DMS114 treated with DMSO at 0.1 percent for 48 hours (cell line): ENCODE measurements around the gene NACC2.

Experiments
- DNase-seq: peaks from one replicate; lab custom pipeline; 2025; ENCODE audit not compliant: unreplicated experiment; lab: John Stamatoyannopoulos, UW

The NACC2 gene

DNA sequence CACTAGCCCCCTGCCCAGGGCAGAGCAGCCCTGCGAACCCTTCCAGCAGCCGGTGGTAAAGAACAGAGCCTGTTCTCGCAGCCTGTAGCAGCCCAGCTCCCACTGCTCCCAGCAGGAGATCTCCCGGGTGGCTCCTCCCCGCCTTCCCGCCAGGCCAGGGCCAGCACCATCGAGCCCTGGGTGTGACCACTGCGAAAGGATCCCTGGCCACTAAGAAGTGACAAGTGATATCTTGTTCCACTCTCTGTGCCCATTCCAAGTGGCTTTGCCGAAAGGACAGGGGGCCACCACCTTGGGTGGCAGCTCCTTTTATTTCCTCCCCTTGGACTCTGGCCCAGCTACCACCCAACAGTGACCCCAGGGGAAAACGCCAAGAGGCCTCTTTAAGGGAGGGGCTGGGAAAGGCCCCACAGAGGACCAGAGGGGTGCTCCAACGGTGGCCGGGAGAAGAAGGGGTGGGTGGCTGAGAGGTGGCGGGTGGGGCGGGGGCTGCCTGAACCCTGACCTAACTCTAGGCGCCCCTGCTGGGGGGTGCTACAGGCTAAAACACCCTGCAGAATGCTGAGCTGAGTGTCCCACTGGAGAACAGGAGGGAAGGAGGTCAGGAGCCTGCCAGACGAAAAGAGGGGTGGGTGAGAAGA lies 1.6 kb downstream of the NACC2 start:
- DNase-seq: no peak

DNA sequence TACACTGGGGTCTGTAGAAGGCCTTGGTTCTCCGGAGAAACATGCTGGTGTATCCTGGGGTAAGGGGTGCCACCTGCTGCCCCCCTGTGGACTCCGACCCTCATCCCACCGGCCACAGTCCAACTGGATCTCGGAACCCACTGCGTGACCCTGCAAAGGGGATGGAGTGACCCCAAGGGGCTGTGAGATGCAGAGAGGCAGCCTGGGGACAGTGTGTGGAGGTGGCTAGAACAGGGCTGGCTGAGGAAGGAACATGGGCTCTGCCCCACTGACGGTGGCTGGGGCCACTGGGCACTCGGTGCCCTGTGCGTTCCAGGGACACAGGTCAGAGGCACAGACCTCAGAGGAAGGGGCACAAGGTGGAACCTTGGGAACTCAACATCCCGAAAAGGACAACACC lies 2.3 kb downstream of the NACC2 start:
- no peak for DNase-seq

DNA sequence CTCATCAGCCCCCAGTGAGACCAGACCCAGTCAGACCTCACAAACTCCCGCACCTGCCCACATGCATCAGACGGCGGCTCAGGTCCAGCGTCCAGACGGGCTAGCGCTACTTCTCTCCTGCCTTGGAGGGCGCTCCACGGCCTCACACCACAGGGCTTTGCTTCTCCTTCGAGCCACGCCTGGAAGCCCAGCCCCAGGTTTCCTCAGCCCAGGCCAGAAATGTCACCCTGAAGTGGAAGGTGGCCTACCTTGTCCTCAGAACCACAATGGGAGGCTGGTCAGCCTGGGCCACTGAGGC lies 2.8 kb downstream of the NACC2 start:
- no peak for DNase-seq

DNA sequence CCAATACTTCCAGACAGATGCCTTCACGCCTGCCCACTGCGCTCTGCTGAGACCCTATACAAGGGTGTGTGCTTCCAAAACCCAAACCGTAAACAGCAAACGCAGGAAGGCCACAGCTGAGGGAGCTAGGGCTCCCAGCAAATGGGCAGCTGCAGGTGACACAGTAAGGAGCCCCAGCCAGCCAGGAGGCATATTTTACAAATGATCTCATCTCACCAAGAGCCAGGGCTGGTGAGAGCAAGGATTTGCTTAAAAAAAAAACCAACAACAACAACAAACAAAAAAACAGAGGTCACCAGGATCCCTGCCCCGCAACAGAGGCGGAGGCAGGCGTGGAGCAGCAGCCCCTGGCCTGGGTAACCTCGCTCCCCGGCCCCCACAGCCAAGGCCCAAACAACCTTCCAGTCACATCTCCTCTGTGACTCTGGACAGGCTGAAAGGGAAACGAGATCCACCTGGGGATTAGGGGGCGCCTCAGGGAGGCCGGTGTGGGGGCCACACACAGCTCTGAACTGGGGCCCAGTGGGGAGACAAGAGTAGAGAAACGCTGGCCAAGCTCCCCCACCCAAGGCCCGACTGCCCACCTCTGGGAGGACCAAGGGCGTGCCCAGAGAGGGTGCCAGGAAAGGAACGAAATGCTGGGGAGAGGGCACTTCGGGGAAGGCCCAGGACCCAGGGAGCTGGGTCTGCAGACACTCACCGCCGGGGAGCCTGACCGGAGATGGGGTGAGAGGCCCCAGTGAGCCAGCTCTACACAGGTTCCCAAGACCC lies 3.3 kb downstream of the NACC2 start:
- DNase-seq: no peak

DNA sequence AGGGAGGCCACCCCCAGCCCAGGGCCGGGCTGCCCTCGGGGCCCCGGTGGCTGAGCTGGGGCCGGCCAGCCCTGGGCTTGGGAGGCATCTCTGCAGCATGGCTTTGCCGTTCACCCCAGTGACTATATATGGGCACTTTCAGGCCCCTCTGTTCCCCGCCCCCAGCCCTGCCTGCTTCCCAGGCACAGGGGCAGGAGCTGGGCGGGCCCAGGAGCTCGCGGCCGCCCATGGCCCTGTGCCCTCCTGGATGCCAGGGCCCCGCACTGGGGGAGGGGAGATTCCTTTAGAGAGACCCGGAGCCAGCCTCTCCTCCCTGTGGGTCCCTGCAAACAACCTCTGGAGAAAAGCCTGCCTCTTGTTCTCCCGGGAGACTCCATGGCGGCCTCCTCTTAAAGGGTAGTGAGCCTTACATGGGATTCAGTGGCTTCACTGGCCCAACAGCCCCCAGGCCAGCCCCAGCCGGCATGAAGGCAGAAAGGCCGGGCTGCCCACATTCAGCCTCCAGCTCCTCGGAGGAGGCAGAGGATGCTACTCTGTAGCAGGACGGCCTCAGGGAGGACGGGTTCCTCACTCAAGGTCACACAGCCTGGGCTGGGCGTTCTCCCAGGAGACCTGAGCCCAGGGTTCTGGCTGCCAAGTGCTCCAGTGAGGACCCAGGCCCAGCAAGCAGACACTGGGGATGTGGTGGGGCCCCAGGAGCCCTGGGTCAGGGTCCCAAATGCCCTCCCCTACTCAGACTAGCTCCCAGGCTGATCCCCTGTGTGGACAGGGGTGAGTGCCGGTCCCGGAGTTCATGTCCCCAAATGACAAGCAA lies 4.1 kb downstream of the NACC2 start:
- DNase-seq: no peak

DNA sequence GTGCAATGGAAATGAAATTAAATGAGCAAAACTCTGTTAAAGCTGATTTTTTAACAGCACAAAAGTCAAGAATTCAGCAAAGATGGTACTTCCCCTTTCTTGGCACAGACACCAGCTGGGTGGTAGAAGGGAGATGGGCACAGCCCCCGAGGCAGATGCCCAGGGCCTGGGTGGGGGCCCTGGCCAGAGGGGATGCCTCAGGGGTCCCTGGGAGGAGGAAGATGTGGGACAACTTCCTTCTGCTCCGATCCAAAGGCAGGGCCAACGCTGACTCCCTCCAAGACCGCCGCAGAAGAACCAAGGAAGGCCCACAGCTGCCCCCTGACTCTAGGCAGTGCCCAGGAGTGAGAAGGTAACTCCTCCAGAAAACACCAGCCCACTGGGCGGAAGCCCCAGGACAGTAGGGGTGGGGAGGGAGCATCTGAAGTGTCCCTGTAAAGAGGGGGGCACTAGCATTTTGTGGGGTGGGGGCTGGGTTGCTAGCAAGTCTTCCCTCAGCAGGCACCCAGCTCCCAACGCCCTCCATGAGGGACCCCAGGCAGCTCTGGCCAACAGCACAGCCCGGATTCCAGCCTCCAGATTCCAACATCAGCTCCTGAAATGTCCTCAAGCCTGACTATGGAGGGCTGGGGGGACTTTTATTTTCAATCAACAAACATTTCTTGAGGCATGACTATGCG lies 4.9 kb downstream of the NACC2 start:
- no peak for DNase-seq

DNA sequence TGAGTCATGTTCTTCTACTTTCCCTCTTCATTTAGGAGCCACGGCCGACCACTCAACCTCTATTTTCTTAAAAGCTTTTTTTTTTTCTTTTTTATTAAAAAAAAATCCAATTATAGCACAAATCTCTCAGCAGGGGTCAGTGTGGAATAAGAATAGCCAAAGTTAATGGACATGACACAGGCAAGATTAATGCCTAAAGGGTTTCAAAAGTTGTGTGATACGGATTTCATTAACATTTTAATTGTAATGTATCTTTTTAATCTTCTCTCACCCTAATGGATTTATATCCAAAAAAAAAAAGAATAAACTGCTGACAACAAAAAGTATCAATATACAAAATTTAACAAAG lies 5.4 kb downstream of the NACC2 start:
- DNase-seq: peak; percentile 23

DNA sequence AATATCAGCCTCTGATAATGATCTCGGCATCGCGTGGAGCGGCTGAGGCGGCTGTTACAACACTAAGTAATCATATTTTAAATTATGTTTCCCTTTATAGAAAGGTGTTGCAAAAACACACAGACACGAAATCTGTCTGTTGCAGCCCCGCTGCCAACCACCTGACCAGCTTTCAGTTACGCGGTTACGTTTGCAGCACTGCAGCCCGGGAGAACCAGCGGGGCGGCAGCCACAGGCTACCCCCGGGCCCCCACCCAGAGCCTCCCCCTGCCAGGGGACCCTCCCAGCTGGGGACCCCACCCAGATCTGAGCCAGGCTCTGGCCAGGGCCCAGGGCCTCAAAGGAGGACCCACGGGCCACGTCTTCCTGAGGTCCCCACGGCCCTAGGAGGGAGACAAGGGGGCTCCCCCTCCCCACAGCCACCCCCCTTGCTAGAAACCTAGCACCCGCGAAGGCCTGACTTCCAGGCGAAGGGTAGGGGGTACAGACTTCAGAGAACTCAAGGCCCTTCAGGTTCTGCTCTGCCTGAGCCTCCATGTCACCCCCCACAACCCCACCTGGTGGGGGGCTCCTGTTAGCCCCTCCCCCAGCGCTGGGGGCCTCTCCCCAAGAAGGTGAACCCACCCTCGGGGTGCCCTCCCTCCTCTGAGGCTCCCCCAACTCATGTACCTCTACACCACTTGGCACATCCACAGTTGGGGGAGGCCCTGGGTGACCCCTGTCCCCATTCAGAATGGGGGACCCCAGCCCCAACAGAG lies 6.0 kb downstream of the NACC2 start:
- no peak for DNase-seq

DNA sequence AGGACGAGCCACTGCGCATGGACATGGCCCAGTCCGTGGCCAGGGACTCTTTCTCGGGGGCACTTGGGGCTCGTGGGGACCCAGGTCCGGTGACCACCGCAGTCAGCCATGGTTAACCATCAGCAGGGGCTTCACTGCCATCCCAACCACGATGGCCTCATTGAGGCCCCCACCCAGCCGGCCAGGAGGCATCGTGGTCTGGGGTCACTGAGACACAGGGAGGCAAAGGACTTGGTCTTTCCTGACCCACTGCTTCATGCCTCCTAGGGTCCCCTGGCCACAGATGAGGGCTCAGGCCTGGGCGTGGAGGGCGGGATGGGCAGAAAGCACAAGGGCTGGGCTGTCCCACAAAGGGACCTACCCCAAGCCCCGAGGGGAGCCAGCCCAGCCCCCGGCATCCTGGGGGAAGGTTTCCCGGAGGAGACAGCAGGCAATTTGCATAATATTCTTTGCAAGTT lies 6.6 kb downstream of the NACC2 start:
- DNase-seq: no peak

DNA sequence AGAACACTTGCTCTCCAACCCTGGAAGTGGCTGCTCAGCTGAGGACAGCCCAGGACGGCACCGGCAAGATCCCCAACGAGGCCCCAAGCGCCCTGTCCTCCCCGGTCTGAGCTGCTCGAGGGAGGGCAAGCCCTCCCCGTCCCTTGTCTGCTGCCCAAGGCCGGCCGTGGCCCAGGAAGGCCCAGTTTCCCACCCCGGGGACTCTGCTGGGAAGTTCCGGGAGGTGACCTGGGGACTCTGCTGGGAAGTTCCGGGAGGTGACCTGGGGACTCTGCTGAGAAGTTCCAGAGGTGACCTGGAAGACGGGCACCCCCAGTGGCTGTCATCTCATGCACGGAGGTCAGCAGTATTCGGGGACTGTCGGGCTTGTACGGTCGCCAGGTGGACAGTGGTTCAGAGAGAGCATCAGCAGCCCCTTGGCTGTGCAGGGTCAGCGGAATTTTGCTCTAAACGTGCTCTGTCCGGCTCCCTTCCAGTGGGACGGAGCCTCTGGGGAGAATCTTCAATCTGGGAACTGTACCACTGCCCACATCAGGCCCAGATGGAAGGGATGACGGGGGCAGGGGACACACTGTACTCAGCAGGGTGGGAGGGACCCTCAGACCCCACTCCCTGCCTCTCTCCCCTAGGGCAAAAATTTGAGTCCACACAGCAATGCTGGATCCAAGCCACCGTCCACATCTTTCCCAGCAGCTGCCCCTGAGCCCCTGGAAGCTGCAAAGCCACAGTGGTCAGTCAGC lies 7.2 kb downstream of the NACC2 start:
- DNase-seq: no peak

DNA sequence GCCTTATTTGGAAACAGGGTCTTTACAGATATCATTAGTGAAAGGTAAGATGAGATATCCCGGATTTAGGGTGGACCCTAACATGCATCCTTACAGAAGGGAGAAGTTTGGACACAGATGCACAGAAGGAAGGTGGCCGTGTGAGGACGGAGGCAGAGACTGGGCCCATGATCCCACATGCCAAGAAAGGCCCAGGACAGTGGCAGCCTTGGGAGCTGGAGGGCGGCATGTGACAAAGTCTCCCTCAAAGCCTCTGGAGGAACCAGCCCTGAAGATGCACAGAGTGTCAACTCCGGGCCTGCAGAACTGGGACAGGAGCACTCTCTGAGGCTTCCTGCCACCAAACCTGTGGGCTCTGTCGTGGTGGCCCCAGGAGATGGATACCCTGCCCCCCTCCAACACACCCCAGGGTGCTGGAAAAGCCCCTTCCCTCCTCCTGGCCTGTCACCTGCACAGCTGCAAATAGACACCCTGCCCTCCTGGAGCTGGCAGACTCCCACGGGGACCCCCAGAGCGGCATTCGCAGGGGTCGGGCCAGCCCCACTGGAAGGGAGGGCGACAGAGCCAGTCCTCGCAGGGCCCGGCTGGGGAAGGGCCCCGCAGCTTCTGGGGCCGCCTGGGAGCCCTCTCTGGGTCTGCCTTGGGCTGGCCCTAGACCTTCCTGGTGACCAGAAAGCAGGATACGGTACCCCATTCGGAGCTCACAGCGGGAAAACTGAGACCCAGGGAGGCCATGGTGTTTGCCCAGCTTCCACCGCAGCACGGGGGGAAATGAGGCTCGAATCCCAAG lies 7.9 kb downstream of the NACC2 start:
- DNase-seq: no peak

DNA sequence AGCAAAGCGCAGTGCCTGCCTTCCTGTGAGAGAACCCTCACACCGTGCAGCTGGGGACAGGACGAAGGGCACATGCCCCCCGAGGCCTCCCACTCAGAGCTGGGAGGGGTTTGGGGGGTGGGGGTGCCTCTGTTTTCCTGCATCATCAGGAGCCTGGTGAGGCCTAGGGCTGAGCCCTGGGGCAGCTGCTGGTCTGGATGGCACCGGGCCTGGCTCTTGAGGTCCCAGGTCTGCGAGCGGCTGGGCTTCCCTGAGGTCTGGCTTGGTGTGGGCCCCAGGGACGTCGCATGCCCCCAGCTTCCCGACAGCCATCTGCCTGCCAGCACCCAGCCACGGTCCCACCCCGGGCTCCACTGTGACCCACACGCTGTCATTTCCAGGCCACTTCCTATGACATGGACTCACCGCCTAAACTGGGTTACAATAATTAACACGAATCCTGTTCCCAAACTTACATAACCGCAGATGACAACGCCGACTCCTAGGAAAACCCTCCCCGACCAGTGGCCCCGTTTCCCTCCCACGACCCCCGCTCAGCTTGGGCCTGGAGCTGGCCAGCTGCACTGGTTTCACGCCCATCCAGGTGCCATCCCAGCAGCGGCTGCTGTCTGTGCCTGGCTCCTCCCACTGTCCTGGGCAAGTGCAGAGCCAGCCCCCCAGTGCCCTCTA lies 8.7 kb downstream of the NACC2 start:
- no peak for DNase-seq

DNA sequence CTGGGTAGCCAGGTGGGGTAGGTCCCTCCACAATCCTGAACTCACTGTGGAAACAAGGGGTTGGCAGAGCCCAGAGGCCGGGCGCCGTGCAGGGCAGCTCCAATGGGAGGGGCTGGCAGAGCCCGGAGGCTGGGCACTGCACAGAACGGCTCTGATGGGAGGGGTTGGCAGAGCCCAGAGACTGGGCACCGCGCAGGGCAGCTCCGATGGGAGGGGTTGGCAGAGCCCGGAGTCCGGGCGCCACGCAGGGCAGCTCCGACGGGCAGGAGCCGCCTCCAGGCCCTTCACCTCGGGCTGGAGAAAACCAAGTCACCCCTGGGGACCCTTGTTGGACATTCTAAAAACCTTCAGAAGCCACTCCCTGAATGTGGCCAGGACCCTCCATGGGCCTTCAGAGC lies 9.3 kb downstream of the NACC2 start:
- no peak for DNase-seq

DNA sequence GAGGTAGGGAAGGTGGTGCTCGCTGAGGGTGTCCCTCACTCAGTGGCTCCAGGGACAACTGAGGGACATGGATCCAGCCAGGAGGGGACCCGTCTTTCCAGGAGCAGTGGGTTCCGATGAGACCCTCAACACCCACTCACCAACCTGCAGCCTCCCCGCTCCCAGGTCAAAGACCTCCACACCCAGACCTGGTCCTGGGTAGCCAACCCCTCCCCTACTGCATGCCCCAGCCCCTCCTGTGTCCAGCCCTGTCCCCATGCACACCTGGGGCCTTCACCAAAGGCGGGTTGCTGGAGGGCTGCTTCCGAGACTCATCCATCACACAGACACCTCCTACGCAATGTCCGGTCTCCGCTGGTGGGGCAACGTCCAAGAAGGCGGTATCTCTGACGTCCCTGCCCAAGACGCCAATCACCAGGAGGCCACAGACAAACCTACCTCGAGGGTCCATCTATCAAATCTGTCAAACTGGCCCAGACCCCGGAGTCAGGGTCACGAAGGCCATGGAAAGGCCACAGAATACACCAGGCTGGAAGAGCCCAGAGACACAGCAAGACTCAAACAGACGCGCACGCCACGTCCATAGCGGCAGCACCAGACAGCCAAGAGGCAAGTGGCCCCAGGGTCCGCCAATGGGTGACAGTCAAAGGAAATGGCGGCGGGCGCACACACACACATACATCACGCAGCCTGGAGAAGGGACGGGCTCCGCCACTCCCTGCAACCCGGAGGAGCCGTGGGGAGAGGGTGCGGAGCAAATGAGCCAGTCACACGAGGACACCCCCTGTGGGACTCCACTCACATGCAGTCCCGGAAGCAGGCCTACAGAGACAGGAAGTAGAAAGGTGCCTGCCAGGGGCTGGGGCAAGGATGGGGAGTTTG lies 10.8 kb downstream of the NACC2 start:
- DNase-seq: no peak

DNA sequence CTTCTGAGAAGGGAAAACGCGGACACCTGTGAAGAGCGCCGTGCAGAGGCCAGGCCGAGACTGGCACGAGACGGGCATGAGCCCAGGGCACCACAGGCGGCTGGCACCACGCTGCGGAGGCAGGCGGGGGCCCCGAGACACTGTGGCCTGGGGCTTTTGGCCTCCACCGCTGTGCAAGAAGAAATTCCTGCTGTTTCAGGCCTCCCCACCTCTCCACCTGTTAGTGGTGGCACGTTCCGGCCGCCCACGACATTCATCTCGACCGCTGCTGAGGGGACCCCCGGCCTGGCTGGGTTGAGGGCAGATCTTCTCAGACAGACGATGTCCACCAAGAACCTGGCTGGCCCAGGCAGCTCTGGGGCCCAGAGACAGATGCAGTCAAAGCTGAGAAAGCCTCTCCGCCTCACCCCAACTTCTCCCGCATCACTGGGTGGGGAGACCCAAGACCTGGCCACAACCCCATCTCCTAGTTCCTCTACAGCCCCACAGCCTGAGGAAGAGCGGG lies 11.5 kb downstream of the NACC2 start:
- DNase-seq: no peak

DNA sequence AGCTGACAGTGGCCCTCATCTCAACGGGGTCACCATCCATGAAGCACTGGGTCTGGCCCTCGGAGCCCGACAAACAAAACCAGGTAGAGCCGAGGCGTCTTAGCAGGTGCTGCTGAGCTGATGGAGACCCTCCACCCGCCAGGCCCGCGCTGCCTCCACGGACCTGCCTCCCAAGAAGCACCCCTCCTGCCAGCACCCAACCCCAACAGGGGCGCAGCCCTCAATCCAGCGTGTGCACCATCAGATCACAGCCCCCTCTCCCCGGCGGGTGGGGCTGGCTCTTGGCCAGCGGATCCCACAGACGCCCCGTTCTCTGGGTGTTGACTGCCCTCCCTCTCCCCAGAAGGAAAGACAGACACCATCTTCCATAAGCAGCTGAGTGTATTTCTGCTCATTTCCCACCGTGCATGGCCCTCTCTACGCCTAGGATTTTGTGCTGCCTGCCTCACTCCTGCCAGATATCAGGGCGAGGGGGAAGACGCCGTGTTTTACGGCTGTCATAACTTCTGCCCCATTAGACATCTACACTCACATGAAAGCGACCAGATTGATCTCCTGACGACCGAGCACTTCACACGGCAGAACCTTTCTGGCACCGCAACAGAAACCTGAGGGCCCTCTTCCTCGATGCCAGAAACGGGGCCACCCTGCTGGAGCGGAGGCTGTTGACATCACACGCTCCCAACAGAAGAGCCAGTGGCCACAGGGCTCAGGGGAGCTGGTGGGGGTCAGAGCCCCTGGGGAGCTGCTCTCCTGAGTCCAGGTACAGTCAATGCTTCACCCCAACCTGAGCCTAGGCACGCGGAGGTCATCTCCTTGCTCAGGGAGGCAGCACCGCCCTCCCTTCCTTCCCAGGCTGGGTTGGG lies 12.4 kb downstream of the NACC2 start:
- DNase-seq: no peak
